Nephron (organoid): Measurements from ENCODE around the gene ZBTB20.
A peak's percentile ranks its signal among the peaks of the same experiment; 100 is the strongest.
"Not testable (repeated sequence)": the region's sequence is repeated elsewhere in the genome, so short reads cannot be mapped to it uniquely, and the experiment has no call there.

Source experiments
- H3K27ac Mint-ChIP-seq, 3 experiments: 2 replicates each; pipeline ENCODE4 v1.8.0; 2020; ENCODE audit warnings: mixed read lengths in 3 of 3, mild to moderate bottlenecking in 2 of 3, moderate library complexity in 1 of 3
- H3K27me3 Mint-ChIP-seq: 2 replicates; pipeline ENCODE4 v1.8.0; 2021; ENCODE audit warnings: low read depth, mild to moderate bottlenecking, moderate library complexity, mixed read lengths
- H3K36me3 Mint-ChIP-seq: 2 replicates; pipeline ENCODE4 v1.8.0; 2020; ENCODE audit warnings: low read depth, mixed read lengths
- H3K4me1 Mint-ChIP-seq: 2 replicates; pipeline ENCODE4 v1.8.0; 2020; ENCODE audit warnings: mixed read lengths
- H3K4me3 Mint-ChIP-seq, 3 experiments: 2 replicates each; pipeline ENCODE4 v1.8.0; 2020; ENCODE audit warnings: mild to moderate bottlenecking in 3 of 3, mixed read lengths in 3 of 3, moderate library complexity in 2 of 3
- H3K9me3 Mint-ChIP-seq: 2 replicates; pipeline ENCODE4 v1.8.0; 2020; ENCODE audit warnings: mixed read lengths
- TF ChIP-seq, protein P1 (sequence below), 3 experiments: fragments of 200-600 bp; sonication (generic); IDR thresholded peaks; one replicate each; pipeline ENCODE4 v1.5.0; 2021; ENCODE audit warnings: antibody characterized with exemption in 3 of 3; ENCODE audit not compliant: unreplicated experiment in 3 of 3

The ZBTB20 gene

DNA sequence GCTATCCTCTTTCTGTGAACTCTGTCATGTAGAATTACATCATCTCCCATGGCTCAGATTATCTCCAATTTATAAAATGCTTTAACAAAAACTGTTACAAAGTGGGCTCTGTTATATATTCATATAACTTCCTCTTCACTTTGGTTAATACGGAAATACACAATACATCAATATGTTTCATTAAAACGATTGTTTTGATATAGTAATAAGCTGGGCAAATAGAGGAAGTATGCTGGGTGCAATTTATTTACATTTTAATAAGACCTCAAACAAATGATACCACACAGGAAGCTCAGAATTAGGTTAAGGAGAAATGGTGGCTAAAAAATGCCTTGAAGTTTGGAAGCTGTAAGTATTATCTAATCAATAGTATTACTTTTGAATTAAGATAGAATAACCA is 331.0 kb downstream of the ZBTB20 start:
- Mint-ChIP-seq H3K27me3 (no peaks in the 10 kb centered on the region), H3K4me3 (no peak overlapping the region), H3K27ac (no peak overlapping the region), H3K4me1 (no peaks in the 10 kb centered on the region), H3K36me3 (peaks cover 3% of the 10 kb centered on the region), H3K9me3 (no peaks in the 10 kb centered on the region)
- TF ChIP-seq, protein P1, sequence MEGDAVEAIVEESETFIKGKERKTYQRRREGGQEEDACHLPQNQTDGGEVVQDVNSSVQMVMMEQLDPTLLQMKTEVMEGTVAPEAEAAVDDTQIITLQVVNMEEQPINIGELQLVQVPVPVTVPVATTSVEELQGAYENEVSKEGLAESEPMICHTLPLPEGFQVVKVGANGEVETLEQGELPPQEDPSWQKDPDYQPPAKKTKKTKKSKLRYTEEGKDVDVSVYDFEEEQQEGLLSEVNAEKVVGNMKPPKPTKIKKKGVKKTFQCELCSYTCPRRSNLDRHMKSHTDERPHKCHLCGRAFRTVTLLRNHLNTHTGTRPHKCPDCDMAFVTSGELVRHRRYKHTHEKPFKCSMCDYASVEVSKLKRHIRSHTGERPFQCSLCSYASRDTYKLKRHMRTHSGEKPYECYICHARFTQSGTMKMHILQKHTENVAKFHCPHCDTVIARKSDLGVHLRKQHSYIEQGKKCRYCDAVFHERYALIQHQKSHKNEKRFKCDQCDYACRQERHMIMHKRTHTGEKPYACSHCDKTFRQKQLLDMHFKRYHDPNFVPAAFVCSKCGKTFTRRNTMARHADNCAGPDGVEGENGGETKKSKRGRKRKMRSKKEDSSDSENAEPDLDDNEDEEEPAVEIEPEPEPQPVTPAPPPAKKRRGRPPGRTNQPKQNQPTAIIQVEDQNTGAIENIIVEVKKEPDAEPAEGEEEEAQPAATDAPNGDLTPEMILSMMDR (IDR thresholded peaks at IDR 0.05; ENCODE audit: unreplicated experiment in 3 of 3) = no peak

DNA sequence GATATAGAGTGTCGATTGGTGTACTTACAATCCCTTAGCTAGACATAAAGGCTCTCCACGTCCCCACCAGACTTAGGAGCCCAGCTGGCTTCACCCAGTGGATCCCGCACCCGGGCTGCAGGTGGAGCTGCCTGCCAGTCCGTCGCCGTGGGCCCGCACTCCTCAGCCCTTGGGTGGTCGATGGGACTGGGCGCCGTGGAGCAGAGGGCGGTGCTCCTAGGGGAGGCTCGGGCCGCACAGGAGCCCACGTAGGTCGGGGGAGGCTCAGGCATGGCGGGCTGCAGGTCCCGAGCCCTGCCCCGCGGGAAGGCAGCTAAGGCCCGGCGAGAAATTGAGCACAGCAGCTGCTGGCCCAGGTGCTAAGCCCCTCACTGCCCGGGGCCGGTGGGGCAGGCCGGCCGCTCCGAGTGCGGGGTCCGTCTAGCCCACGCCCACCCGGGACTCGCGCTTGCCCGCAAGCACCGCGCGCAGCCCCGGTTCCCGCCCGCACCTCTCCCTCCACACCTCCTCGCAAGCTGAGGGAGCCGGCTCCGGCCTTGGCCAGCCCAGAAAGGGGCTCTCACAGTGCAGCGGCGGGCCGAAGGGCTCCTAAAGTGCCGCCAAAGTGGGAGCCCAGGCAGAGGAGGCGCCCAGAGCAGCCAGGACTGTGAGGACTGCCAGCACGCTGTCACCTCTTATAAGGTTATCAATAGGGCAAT is 334.4 kb downstream of the ZBTB20 start:
- not testable (repeated sequence) for H3K36me3 Mint-ChIP-seq, H3K27me3 Mint-ChIP-seq, H3K4me3 Mint-ChIP-seq, H3K27ac Mint-ChIP-seq, H3K4me1 Mint-ChIP-seq, H3K9me3 Mint-ChIP-seq

DNA sequence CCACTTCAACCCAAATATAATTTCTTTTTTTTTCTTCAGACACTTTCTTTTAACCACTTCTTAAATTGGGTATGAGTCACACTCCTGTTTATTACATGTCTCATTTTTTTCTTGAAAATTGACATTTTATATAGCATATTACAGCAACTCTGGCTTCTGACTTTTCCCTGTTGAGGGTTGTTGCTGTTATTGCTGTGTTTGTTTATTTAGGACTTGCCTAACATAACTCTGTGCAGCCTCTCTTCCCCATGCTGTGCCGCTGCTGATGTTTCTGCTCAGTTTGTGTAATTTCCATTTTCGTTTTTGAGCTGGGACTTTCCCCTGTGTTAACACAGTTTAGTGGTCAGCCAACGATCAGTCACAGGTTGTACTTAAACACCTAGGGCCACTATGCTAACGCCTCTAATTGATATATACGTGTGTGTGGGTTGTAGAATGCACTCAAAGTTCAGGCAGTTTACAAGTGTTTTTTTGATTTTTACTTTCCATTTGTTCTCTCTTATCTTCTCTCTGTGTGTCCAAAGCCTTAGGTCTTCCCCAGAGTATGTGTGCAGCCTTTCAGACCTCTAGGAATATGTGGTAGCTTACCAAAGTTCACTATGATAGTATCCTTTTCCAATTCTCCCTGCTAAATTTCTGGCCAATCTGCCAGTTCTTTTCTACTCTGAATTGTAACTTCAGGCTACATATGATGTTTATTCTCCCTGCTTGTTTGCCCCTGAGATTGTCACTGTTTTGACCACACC is 337.2 kb downstream of the ZBTB20 start:
- Mint-ChIP-seq H3K9me3 (no peaks in the 10 kb centered on the region), H3K27ac (no peak overlapping the region), H3K4me3 (no peak overlapping the region), H3K4me1 (no peaks in the 10 kb centered on the region), H3K27me3 (no peaks in the 10 kb centered on the region), H3K36me3 (peaks cover 3% of the 10 kb centered on the region)
- TF ChIP-seq, protein P1 (IDR thresholded peaks at IDR 0.05; ENCODE audit: unreplicated experiment in 3 of 3) = no peak

DNA sequence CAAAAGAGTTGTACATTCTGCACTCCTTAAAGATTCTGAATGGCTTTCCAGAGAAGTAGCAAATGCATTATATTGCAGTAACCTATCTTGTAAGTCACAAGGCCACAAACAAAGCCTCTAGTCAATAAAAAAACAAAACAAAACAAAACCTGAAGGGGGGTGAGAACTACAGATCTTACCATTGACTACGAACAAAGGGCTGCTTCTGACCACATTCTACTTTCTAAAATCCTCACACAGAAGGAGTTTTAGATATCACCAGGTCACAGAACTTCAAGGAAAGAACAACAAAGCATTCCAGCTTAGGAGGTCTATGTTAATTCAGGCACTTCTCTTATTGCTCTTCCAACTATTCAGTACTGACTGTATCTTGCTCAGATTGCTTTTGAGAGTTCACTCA is 343.0 kb downstream of the ZBTB20 start:
- Mint-ChIP-seq H3K4me1 (peaks cover 5% of the 10 kb centered on the region), H3K36me3 (no peaks in the 10 kb centered on the region), H3K27me3 (no peaks in the 10 kb centered on the region), H3K27ac (no peak overlapping the region), H3K4me3 (no peak overlapping the region), H3K9me3 (no peaks in the 10 kb centered on the region)
- TF ChIP-seq, protein P1 (IDR thresholded peaks at IDR 0.05; ENCODE audit: unreplicated experiment in 3 of 3) = no peak

DNA sequence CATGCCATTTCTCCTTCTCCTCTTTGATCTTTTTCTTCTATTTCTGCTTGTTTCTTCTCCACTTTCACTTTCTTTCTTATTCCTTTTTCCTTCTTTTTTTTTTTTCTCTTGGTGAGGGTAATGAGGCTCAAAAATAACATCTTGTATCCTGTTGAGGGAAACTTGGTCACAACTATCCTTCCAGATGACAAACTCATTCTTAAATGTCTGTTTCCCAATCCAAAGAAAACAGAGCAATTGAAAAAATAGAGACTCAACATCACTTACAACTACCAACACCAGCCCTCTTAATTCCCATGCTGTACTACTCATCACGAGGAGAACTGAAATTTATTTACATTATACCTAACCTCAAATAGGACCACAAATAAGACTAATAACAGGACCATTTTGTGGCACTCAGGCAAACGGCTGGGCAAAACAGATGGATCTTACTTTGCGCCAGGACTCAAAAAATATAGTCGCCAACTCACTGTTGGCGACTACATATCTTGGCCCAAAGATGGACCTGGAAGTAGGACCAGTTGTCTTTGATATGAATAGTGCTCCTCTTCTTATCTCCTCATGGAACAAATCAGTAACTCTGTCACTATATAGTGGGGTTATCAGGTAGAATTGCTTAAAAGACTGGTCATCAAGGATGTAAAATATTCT is 343.9 kb downstream of the ZBTB20 start:
- no peaks in the 10 kb centered on the region for H3K9me3 Mint-ChIP-seq
- H3K4me1 Mint-ChIP-seq = peaks cover 5% of the 10 kb centered on the region
- H3K4me3 Mint-ChIP-seq = no peak overlapping the region
- no peaks in the 10 kb centered on the region for H3K36me3 Mint-ChIP-seq
- H3K27ac Mint-ChIP-seq = peak overlapping the region in 2 of 3 experiments; percentile 27 to 61
- H3K27me3 Mint-ChIP-seq = no peaks in the 10 kb centered on the region
- TF ChIP-seq, protein P1 (IDR thresholded peaks at IDR 0.05; ENCODE audit: unreplicated experiment in 3 of 3) = no peak

DNA sequence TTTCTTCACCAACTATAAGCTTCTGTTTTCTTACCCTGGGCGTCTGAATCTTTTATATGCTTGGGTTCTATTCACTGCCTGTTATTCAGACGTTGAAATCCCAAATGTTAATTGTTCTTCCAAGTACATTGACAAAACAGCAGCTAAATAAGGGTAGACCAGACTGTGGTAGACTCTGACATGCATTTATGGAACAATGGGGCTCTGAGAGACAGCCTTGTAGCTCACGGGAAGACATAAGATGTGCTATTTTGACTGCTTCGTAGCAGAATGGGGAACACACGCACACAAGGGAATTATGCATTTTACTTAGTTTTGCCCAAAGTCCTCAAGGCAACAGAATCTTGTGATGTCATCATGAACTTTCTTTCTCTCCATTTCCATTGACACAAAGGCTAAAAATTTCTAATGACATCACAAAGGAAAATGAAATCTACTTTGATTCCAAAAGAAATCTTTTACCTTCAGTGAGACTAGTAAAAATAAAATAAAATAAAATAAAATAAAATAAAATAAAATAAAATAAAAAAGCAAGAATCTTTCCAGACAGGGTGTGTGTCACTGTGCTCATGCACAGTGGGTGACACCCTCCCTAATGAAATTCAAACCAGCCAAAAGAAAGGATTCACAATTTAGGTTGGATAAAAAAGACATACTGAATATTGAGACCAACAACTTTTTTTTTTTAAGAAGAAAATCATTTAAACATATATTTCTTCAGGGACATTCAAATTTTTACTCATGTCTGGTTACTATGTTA is 346.6 kb downstream of the ZBTB20 start:
- no peak overlapping the region for H3K4me3 Mint-ChIP-seq
- no peaks in the 10 kb centered on the region for H3K36me3 Mint-ChIP-seq
- H3K27ac Mint-ChIP-seq = peak overlapping the region; percentile 76 to 96 (median 91)
- H3K9me3 Mint-ChIP-seq = no peaks in the 10 kb centered on the region
- H3K27me3 Mint-ChIP-seq = no peaks in the 10 kb centered on the region
- TF ChIP-seq, protein P1 (IDR thresholded peaks at IDR 0.05; ENCODE audit: unreplicated experiment in 3 of 3) = no peak
- peaks cover 5% of the 10 kb centered on the region for H3K4me1 Mint-ChIP-seq
